GM12878 (cell line): Measurements from ENCODE around the gene SET. TPM values are rescaled to one million over a fixed set of nuclear protein-coding genes. Genes with fewer than 3 reads are reported as not detected.

ENCODE experiments used
- CHD1 ChIP-seq: IDR thresholded peaks from 2 replicates; pipeline ENCODE4 v1.6.1; 2012; ENCODE audit warnings: low read depth, low read length, improper control_type of control experiment
- CREM ChIP-seq: IDR thresholded peaks from 2 replicates; pipeline ENCODE4 v1.6.1; 2014; ENCODE audit warnings: antibody characterized with exemption, low read depth
- ETV6 ChIP-seq, 2 experiments: fragments of 450-650 bp in 1 of 2; IDR thresholded peaks in 1 of 2; conservative IDR thresholded peaks in 1 of 2; 2 replicates each; pipeline ENCODE4 v1.6.1; 2014; ENCODE audit warnings: antibody characterized with exemption in 1 of 2, borderline replicate concordance in 1 of 2, low read depth in 1 of 2, mild to moderate bottlenecking in 1 of 2, moderate library complexity in 1 of 2
- polyA plus RNA-seq, 11 experiments: library from polyadenylated mRNA; depleted of rRNA in 4 of 11; unstranded in 6 of 11; stranded (reverse) in 5 of 11; fragments of >200 nt; fragmentation: Nextera tagmentation in 4 of 11; fragmentation: Illumina TruSeq in 1 of 11; extraction: Ambion mirVana in 4 of 11; extraction: Trizol in 1 of 11; gene quantifications; 1 replicate in 1 of 11; 2 replicates in 10 of 11; pipeline versions ENCODE4 v1.2.1 to v1.2.3, GENCODE V29; 2011 to 2016; ENCODE audit warnings: inconsistent platforms in 2 of 11, missing spikeins in 2 of 11, low read depth in 1 of 11
- total RNA-seq, 4 experiments: library from RNA; depleted of rRNA in 3 of 4; stranded (reverse); fragments of >200 nt in 3 of 4; fragmentation: Illumina TruSeq in 1 of 4; extraction: Trizol in 1 of 4; gene quantifications; 2 replicates each; pipeline versions ENCODE4 v1.2.1 to v1.2.3, GENCODE V29; 2013 to 2021
- TF ChIP-seq, protein P1 (sequence below): IDR thresholded peaks from 2 replicates; pipeline ENCODE4 v1.6.1; 2012; ENCODE audit warnings: improper control_type of control experiment, low read depth, low read length; ENCODE audit not compliant: insufficient replicate concordance
- TF ChIP-seq, protein P2 (sequence below): IDR thresholded peaks from 2 replicates; pipeline ENCODE4 v1.6.1; 2011; ENCODE audit warnings: low read depth, mild to moderate bottlenecking, low read length, moderate library complexity, borderline replicate concordance; ENCODE audit errors: extremely low read depth
- TF ChIP-seq, protein P3 (sequence below): fragments of 450-650 bp; conservative IDR thresholded peaks from 2 replicates; pipeline ENCODE4 v1.6.1; 2017; ENCODE audit warnings: mild to moderate bottlenecking, moderate library complexity

Gene SET
- total and polyA plus RNA-seq, 10 of the 15 experiments (the other 5 are each of a cell fraction or from before 2014, with no cell fraction given) = 284 to 706 (median 445) TPM

DNA sequence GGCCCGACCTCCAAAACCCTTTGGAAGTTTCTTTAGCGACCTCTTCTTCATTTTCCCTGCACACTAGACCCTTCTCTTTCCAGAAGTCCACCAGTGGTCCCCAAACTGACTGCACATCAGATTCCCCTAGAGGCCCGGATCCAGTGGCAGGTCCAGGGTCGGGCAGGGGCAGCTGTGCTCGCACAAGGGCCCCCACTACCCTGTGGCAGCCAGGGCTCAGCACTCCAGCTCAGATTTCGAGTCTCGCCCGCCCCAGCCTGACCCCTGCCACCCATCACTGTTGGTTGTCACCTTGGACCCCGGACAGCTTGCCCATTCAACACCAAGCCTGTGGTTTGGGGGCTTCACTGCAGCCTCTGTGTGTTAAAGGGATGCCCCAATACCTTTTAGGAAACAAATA lies 42.7 kb downstream of the SET start (continued):
- TF ChIP-seq, protein P1, sequence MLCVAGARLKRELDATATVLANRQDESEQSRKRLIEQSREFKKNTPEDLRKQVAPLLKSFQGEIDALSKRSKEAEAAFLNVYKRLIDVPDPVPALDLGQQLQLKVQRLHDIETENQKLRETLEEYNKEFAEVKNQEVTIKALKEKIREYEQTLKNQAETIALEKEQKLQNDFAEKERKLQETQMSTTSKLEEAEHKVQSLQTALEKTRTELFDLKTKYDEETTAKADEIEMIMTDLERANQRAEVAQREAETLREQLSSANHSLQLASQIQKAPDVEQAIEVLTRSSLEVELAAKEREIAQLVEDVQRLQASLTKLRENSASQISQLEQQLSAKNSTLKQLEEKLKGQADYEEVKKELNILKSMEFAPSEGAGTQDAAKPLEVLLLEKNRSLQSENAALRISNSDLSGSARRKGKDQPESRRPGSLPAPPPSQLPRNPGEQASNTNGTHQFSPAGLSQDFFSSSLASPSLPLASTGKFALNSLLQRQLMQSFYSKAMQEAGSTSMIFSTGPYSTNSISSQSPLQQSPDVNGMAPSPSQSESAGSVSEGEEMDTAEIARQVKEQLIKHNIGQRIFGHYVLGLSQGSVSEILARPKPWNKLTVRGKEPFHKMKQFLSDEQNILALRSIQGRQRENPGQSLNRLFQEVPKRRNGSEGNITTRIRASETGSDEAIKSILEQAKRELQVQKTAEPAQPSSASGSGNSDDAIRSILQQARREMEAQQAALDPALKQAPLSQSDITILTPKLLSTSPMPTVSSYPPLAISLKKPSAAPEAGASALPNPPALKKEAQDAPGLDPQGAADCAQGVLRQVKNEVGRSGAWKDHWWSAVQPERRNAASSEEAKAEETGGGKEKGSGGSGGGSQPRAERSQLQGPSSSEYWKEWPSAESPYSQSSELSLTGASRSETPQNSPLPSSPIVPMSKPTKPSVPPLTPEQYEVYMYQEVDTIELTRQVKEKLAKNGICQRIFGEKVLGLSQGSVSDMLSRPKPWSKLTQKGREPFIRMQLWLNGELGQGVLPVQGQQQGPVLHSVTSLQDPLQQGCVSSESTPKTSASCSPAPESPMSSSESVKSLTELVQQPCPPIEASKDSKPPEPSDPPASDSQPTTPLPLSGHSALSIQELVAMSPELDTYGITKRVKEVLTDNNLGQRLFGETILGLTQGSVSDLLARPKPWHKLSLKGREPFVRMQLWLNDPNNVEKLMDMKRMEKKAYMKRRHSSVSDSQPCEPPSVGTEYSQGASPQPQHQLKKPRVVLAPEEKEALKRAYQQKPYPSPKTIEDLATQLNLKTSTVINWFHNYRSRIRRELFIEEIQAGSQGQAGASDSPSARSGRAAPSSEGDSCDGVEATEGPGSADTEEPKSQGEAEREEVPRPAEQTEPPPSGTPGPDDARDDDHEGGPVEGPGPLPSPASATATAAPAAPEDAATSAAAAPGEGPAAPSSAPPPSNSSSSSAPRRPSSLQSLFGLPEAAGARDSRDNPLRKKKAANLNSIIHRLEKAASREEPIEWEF = no peak
- TF ChIP-seq CREM (no peak), CHD1 (no peak), ETV6 (conservative IDR thresholded peaks at IDR 0.05 in 1 of 2, IDR thresholded peaks at IDR 0.05 in 1 of 2; ENCODE audit: borderline replicate concordance in 1 of 2, low read depth in 1 of 2) (no peak)
- TF ChIP-seq, protein P2, sequence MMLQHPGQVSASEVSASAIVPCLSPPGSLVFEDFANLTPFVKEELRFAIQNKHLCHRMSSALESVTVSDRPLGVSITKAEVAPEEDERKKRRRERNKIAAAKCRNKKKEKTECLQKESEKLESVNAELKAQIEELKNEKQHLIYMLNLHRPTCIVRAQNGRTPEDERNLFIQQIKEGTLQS = no peak
- TF ChIP-seq, protein P3, sequence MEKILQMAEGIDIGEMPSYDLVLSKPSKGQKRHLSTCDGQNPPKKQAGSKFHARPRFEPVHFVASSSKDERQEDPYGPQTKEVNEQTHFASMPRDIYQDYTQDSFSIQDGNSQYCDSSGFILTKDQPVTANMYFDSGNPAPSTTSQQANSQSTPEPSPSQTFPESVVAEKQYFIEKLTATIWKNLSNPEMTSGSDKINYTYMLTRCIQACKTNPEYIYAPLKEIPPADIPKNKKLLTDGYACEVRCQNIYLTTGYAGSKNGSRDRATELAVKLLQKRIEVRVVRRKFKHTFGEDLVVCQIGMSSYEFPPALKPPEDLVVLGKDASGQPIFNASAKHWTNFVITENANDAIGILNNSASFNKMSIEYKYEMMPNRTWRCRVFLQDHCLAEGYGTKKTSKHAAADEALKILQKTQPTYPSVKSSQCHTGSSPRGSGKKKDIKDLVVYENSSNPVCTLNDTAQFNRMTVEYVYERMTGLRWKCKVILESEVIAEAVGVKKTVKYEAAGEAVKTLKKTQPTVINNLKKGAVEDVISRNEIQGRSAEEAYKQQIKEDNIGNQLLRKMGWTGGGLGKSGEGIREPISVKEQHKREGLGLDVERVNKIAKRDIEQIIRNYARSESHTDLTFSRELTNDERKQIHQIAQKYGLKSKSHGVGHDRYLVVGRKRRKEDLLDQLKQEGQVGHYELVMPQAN = no peak
